NB4 (cell line): Measurements from ENCODE around the gene LNPEP.

Experiments
- DNase-seq: peaks from one replicate; pipeline ENCODE4 v3.0.0; 2010; ENCODE audit warnings: low read depth
- H3K4me3 ChIP-seq: one replicate; pipeline ENCODE4 v1.5.1; 2011; ENCODE audit warnings: mild to moderate bottlenecking, low read depth, low read length, moderate library complexity
- MYC ChIP-seq: IDR thresholded peaks from 2 replicates; pipeline ENCODE4 v1.6.1; 2011; ENCODE audit warnings: low read depth, low read length
- POLR2A ChIP-seq: IDR thresholded peaks from 2 replicates; pipeline ENCODE4 v1.6.1; 2011; ENCODE audit warnings: mild to moderate bottlenecking; ENCODE audit not compliant: insufficient read length; ENCODE audit errors: extremely low read depth
- TF ChIP-seq, protein P1 (sequence below): IDR thresholded peaks from one replicate; pipeline ENCODE4 v1.5.1; 2012; ENCODE audit warnings: low read depth, low read length
- TF ChIP-seq, protein P2 (sequence below): IDR thresholded peaks from 2 replicates; pipeline ENCODE4 v1.6.1; 2011; ENCODE audit warnings: low read depth, low read length

LNPEP gene

DNA sequence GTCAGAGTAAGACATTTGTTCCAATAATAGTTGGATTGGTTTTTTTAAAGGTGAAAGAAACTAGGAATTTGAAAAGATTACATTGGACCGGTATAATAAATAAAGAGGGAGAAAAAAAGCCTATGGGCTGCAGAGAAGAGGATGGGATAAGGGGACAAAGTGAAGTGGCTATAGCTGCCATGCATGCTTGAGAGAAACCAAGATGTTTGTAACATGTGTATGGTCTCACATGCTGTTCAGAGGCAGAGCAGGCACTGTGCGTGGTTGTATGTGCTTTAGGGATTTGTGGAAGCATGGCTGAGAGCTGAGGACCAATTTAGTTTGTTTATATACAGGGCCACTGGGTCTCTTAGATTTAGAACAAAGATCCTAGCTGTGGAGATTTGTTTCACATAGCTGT, 32.7 kb downstream of the LNPEP start:
- DNase-seq = no peak
- TF ChIP-seq, protein P1, sequence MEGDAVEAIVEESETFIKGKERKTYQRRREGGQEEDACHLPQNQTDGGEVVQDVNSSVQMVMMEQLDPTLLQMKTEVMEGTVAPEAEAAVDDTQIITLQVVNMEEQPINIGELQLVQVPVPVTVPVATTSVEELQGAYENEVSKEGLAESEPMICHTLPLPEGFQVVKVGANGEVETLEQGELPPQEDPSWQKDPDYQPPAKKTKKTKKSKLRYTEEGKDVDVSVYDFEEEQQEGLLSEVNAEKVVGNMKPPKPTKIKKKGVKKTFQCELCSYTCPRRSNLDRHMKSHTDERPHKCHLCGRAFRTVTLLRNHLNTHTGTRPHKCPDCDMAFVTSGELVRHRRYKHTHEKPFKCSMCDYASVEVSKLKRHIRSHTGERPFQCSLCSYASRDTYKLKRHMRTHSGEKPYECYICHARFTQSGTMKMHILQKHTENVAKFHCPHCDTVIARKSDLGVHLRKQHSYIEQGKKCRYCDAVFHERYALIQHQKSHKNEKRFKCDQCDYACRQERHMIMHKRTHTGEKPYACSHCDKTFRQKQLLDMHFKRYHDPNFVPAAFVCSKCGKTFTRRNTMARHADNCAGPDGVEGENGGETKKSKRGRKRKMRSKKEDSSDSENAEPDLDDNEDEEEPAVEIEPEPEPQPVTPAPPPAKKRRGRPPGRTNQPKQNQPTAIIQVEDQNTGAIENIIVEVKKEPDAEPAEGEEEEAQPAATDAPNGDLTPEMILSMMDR = no peak
- TF ChIP-seq POLR2A (no peak), MYC (no peak)
- TF ChIP-seq, protein P2, sequence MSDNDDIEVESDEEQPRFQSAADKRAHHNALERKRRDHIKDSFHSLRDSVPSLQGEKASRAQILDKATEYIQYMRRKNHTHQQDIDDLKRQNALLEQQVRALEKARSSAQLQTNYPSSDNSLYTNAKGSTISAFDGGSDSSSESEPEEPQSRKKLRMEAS = no peak
- H3K4me3 ChIP-seq = no peak overlapping the region

DNA sequence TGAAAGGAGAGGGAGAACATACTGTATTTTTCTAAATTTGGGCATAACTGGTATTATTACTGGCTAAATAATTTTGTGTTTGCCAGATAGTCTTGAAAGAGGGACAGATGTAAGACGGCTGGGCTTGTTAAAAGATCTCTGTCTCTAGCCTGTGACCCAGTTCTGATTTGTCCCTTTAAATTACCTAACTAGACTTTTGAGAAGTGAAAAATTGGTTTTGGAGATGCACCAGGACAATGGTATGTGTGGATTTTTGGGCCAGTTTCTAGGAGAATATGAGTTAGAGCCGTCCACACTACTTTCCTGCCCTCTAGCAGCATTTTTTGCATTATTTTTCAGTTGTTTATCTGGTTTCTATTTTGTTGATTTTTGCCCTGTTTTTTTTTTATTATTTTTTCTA, 33.5 kb downstream of the LNPEP start:
- no peak for DNase-seq
- TF ChIP-seq, protein P1 = no peak
- TF ChIP-seq, protein P2 = no peak
- TF ChIP-seq MYC = no peak
- TF ChIP-seq POLR2A = no peak
- no peak overlapping the region for H3K4me3 ChIP-seq

DNA sequence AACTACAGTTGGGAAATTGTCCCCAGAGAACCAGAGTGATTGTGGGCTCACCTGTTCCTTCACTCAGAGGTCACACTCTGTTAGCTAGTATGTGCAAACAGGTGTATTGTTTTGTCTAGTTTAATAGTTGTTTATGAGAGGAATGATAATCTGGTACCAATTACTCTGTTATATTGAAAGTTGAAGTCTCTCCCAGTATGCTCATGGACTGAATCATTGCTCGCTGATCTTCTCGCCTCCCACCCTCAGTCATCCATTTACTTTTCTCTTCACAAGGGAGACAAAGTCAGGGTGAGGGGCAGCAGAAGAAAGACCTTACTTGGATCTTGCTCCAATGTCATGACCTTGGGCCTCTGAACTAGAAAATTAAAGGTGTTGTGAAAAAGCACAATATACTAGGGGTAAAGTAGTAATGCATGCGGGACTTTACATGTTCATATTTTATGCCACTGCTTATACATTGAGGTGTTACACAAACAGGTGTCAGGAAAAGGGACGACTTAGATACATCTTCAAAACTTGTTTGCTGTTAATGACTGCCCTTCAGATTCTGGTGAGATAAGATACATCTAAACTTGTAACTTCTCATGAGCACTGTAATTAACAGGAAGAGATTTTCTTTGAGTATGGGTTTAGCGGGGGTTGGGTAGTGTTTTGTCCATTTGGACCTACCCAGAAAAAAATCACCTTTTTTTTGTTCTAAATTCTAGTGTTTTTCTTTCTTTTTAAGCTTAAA, 36.9 kb downstream of the LNPEP start:
- TF ChIP-seq, protein P1 = no peak
- TF ChIP-seq POLR2A = no peak
- TF ChIP-seq, protein P2 = no peak
- no peak for TF ChIP-seq MYC

DNA sequence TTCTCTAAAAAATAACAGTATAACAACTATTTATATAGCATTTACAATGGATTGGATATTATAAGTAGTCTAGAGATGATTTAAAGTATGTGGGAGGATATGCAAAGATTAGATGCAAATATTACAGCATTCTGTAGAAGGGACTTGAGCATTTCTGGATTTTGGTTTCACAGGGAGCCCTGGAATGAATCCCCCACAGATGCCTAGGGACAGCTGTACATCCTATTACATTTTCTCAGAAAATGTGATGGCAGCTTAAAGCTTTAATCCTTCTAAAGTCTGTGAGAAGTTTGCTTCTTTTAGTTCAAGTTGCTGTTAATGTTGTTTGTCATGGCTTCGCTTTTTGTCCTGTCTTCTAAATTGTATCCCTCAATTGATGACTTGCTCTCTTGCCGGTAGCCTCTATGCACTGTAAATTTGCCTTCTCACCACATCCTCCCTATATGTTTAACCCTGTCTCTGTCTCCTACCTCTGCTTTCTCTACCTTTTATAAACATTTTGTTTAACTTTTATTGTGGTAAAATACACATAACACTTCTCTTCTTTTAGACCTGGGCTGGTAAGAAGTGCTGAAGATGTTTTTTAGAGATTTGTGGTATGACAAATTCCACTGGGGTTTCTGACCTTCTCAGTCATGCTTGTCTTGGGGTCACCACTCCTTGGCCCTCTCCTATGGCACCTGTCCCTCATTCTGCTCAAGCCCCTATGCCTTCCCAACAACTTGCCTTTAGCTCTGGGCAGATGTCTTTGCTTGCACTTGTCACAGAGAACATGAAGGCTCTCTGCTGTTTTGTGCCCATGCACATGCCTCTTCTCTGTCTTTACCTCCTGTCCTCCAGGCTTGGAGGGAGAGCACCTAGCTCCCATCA, 37.9 kb downstream of the LNPEP start:
- no peak overlapping the region for H3K4me3 ChIP-seq
- TF ChIP-seq, protein P2 = no peak
- no peak for TF ChIP-seq POLR2A
- TF ChIP-seq MYC = no peak
- TF ChIP-seq, protein P1 = no peak
- DNase-seq = no peak

More for the DNA sequence above, 36.9 kb downstream of the LNPEP start:
- H3K4me3 ChIP-seq = no peak overlapping the region
- DNase-seq = no peak

DNA sequence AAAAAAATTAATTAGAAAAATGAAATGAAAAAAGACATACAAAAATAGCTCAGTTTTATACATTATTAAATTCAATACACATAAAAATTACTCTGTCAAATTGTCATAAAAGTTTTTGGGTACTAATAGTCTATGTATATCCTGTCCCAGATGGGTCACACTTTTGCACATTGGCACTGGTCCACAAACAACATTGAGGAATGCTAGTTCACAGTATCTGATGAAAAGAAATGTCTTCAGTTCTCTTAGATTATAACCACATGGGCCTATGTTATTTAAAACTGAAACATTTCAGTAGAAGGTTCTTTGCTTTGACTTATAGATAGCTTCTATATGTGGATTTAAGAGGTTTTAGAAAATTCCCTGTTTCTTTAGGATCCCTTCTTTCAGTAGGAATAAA, 39.8 kb downstream of the LNPEP start:
- H3K4me3 ChIP-seq = no peak overlapping the region
- TF ChIP-seq POLR2A = no peak
- TF ChIP-seq MYC = no peak
- TF ChIP-seq, protein P2 = no peak
- TF ChIP-seq, protein P1 = no peak
- DNase-seq = no peak
